ENCODE measurements around the gene PCBP3. TPM values are rescaled to one million over a fixed set of nuclear protein-coding genes. Genes with fewer than 3 reads are reported as not detected.
"Not testable (repeated sequence)": the region's sequence is repeated elsewhere in the genome, so short reads cannot be mapped to it uniquely, and the experiment has no call there.

PCBP3 gene
- total and polyA plus RNA-seq, 2 donors from 2014 or later = 2.3 to 5.4 TPM

DNA sequence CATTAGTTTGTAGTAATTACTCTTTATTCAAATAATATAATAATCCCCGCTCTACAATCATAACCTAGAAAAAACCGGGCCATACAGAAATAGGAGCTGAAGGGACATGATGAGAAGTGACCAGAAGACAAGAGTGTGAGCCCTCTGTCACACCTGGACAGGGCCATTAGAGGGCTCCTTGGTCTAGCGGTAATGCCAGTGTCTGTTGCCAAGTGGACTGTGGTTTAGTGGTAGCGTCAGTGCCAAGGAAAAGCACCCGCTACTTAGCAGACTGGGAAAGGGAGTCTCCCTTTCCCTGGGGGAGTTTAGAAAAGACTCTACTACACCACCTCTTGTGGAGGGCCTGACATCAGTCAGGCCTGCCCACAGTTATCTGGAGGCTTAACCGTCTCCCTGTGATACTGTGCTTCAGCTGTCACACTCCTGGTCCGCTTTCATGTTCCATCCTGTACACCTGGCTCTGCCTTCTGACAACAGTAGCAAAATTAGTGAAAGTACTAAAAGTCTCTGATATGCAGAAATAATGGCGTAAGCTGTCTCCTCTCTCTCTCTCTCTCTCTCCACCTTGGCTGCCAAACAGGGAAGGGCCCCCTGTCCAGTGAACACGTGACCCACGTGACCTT, 19.2 kb downstream of the PCBP3 start:
- FAIRE-seq; H3K27ac ChIP-seq (ENCODE audit: low read depth in 2 of 2, low read length in 2 of 2); H3K4me1 ChIP-seq (ENCODE audit: control insufficient read depth in 2 of 3, insufficient read depth in 2 of 3, low read depth in 1 of 3, low read length in 3 of 3); H3K36me3 ChIP-seq (ENCODE audit: control insufficient read depth in 2 of 3, insufficient read depth in 3 of 3, low read length in 3 of 3); H3K27me3 ChIP-seq (ENCODE audit: control insufficient read depth, insufficient read depth, low read length); intact Hi-C loops (cut with DNase I); H3K4me3 ChIP-seq (ENCODE audit: low read length in 3 of 3); H3K9ac ChIP-seq (ENCODE audit: low read length in 3 of 3); H3K9me3 ChIP-seq (ENCODE audit: control insufficient read depth in 2 of 3, insufficient read depth in 1 of 3, low read length in 3 of 3); DNase-seq: not testable (repeated sequence)

DNA sequence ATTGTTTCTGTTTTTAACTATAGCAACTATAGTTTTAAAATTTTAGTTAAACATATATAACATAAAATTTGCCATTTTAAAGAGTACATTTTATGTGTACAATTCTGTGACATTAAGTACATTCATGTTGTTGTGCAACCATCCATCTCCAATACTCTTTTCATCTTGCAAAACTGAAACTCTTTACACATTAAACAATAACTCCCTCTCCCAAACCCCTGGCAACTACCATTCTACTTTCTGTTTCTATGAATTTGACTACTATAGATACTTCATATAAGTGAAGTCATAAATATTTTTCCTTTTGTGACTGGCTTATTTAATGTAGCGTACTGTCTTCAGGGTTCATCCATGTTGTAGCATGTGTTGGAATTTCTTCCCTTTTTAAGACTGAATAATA, 25.9 kb downstream of the PCBP3 start:
- H3K27ac ChIP-seq (ENCODE audit: low read depth in 2 of 2, low read length in 2 of 2) = no peak overlapping the region
- H3K9ac ChIP-seq (ENCODE audit: low read length in 3 of 3) = no peak overlapping the region
- H3K36me3 ChIP-seq (ENCODE audit: control insufficient read depth in 2 of 3, insufficient read depth in 3 of 3, low read length in 3 of 3) = no peaks in the 10 kb centered on the region
- TF ChIP-seq, protein P1, sequence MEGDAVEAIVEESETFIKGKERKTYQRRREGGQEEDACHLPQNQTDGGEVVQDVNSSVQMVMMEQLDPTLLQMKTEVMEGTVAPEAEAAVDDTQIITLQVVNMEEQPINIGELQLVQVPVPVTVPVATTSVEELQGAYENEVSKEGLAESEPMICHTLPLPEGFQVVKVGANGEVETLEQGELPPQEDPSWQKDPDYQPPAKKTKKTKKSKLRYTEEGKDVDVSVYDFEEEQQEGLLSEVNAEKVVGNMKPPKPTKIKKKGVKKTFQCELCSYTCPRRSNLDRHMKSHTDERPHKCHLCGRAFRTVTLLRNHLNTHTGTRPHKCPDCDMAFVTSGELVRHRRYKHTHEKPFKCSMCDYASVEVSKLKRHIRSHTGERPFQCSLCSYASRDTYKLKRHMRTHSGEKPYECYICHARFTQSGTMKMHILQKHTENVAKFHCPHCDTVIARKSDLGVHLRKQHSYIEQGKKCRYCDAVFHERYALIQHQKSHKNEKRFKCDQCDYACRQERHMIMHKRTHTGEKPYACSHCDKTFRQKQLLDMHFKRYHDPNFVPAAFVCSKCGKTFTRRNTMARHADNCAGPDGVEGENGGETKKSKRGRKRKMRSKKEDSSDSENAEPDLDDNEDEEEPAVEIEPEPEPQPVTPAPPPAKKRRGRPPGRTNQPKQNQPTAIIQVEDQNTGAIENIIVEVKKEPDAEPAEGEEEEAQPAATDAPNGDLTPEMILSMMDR (IDR thresholded peaks at IDR 0.05; ENCODE audit: borderline replicate concordance, extremely low read depth, insufficient read depth) = no peak
- no peaks in the 10 kb centered on the region for H3K4me1 ChIP-seq (ENCODE audit: control insufficient read depth in 2 of 3, insufficient read depth in 2 of 3, low read depth in 1 of 3, low read length in 3 of 3)
- intact Hi-C loops (cut with DNase I) = no loop called here
- no peaks in the 10 kb centered on the region for H3K27me3 ChIP-seq (ENCODE audit: control insufficient read depth, insufficient read depth, low read length)
- H3K9me3 ChIP-seq (ENCODE audit: control insufficient read depth in 2 of 3, insufficient read depth in 1 of 3, low read length in 3 of 3) = peaks cover 0 to 11% (median 0%) of the 10 kb centered on the region in 3 donors
- no peak overlapping the region for H3K4me3 ChIP-seq (ENCODE audit: low read length in 3 of 3)
- FAIRE-seq (no peak), DNase-seq (no peak)

DNA sequence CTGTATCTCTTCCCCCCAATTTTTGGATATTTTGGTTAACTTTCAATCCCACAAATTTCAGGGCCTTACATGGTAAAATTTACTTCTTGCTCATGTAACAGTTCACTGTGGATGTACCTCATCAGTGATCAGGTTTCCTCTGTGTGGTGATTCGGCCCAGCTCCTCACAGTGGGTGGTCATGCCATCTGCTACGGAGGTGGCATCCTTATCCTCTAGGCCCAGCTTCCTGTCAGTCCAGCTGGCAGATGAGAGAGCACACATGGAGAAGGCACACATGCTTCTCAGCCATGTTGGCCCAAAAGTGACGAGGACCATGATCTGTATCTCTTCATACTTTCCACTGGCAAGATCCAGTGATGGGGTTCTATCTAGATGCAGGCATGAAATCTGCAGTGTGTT, 27.2 kb downstream of the PCBP3 start:
- no peaks in the 10 kb centered on the region for H3K36me3 ChIP-seq (ENCODE audit: control insufficient read depth in 2 of 3, insufficient read depth in 3 of 3, low read length in 3 of 3)
- H3K4me1 ChIP-seq (ENCODE audit: control insufficient read depth in 2 of 3, insufficient read depth in 2 of 3, low read depth in 1 of 3, low read length in 3 of 3) = no peaks in the 10 kb centered on the region
- peaks cover 0 to 11% (median 0%) of the 10 kb centered on the region in 3 donors for H3K9me3 ChIP-seq (ENCODE audit: control insufficient read depth in 2 of 3, insufficient read depth in 1 of 3, low read length in 3 of 3)
- TF ChIP-seq, protein P1 (IDR thresholded peaks at IDR 0.05; ENCODE audit: borderline replicate concordance, extremely low read depth, insufficient read depth) = no peak
- intact Hi-C loops (cut with DNase I) = no loop called here
- no peaks in the 10 kb centered on the region for H3K27me3 ChIP-seq (ENCODE audit: control insufficient read depth, insufficient read depth, low read length)
- no peak overlapping the region for H3K27ac ChIP-seq (ENCODE audit: low read depth in 2 of 2, low read length in 2 of 2)
- H3K9ac ChIP-seq (ENCODE audit: low read length in 3 of 3) = no peak overlapping the region
- FAIRE-seq (no peak), DNase-seq (no peak)
- H3K4me3 ChIP-seq (ENCODE audit: low read length in 3 of 3) = no peak overlapping the region

DNA sequence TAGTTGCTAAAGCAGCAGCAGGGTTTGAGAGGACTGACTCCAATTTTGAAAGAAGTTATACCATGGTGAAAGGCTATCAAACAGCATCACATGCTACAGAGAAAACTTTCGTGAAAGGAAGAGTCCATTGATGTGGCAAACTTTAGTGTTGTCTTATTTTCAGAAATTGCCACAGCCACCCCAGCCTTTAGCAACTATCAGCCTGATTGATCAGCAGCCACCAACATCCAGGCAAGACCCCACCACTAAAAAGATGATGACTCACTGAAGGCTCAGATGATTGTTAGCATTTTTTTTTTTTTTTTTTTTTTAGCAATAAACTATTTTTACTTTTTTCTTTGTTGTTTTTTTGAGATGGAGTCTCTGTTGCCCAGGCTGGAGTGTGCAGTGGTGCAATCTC, 35.3 kb downstream of the PCBP3 start:
- intact Hi-C loops (cut with DNase I) = not testable (repeated sequence)

More for the DNA sequence above, 35.3 kb downstream of the PCBP3 start:
- H3K9ac ChIP-seq (ENCODE audit: low read length in 3 of 3); FAIRE-seq; H3K36me3 ChIP-seq (ENCODE audit: control insufficient read depth in 2 of 3, insufficient read depth in 3 of 3, low read length in 3 of 3); H3K27me3 ChIP-seq (ENCODE audit: control insufficient read depth, insufficient read depth, low read length); DNase-seq; H3K27ac ChIP-seq (ENCODE audit: low read depth in 2 of 2, low read length in 2 of 2); H3K4me3 ChIP-seq (ENCODE audit: low read length in 3 of 3); H3K9me3 ChIP-seq (ENCODE audit: control insufficient read depth in 2 of 3, insufficient read depth in 1 of 3, low read length in 3 of 3); H3K4me1 ChIP-seq (ENCODE audit: control insufficient read depth in 2 of 3, insufficient read depth in 2 of 3, low read depth in 1 of 3, low read length in 3 of 3): not testable (repeated sequence)

Measured in kidney (tissue), 14 donors.